Measurements from ENCODE around the gene TMEM41A.

TMEM41A gene

DNA sequence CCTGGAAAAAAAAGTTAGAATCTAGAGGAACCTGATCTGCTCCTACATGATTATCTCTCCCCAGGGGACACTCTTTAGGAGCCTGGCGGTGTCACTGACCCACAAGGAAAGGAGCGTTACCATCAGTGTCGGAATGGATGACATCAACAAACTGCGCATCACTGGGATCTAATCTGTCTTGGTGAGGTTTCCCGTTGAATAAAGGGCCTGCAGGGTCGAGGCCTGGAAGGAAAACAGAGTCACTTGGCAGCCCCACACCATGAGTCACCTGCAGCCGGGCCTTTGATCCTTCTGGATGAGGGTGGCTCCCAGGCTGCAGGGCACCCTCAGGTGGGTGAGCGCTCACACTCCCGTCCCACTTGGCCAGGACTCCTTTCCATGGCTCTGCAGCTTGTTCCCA lies 28.5 kb upstream of the TMEM41A start:
- no peak for TF ChIP-seq RAD21 (IDR thresholded peaks at IDR 0.05; ENCODE audit: low read depth)
- 0 out of 2 replicates have a peak, but pooled peaks have one; percentile 8 for TF ChIP-seq TCF12 (IDR thresholded peaks at IDR 0.05; ENCODE audit: low read depth)
- TF ChIP-seq, protein P1, sequence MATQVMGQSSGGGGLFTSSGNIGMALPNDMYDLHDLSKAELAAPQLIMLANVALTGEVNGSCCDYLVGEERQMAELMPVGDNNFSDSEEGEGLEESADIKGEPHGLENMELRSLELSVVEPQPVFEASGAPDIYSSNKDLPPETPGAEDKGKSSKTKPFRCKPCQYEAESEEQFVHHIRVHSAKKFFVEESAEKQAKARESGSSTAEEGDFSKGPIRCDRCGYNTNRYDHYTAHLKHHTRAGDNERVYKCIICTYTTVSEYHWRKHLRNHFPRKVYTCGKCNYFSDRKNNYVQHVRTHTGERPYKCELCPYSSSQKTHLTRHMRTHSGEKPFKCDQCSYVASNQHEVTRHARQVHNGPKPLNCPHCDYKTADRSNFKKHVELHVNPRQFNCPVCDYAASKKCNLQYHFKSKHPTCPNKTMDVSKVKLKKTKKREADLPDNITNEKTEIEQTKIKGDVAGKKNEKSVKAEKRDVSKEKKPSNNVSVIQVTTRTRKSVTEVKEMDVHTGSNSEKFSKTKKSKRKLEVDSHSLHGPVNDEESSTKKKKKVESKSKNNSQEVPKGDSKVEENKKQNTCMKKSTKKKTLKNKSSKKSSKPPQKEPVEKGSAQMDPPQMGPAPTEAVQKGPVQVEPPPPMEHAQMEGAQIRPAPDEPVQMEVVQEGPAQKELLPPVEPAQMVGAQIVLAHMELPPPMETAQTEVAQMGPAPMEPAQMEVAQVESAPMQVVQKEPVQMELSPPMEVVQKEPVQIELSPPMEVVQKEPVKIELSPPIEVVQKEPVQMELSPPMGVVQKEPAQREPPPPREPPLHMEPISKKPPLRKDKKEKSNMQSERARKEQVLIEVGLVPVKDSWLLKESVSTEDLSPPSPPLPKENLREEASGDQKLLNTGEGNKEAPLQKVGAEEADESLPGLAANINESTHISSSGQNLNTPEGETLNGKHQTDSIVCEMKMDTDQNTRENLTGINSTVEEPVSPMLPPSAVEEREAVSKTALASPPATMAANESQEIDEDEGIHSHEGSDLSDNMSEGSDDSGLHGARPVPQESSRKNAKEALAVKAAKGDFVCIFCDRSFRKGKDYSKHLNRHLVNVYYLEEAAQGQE (IDR thresholded peaks at IDR 0.05; ENCODE audit: low read depth) = no peak
- no peak for TF ChIP-seq FOXM1 (IDR thresholded peaks at IDR 0.05; ENCODE audit: borderline replicate concordance, low read depth)

DNA sequence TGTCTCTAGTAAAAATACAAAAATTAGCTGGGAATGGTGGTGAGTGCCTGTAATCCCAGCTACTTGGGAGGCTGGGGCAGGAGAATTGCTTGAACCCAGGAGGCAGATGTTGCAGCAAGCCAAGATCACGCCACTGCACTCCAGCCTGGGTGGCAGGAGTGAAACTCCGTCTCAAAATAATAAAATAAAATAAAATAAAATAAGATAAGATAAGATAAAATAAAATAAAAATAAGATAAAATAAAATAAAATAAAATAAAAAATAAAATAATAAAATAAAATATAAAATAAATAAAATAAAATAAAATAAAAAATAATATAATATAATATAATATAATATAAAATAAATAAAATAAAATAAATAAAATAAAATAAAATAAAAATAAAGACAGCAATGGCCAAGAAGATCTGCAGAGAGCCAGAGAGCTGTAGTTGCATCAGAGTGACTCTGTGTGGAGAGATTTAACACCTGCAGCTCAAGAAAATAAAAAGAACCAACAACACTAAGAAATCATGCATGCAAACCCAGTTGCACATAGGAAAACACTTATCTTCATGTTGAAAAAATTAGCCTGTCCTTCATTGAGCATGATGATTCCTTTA lies 27.6 kb upstream of the TMEM41A start:
- TF ChIP-seq EGR1 (IDR thresholded peaks at IDR 0.05) (no peak), NFIC (IDR thresholded peaks at IDR 0.05) (no peak), EP300 (IDR thresholded peaks at IDR 0.05; ENCODE audit: borderline replicate concordance) (no peak), TAF1 (IDR thresholded peaks at IDR 0.05; ENCODE audit: low read depth) (no peak), ZBTB7A (IDR thresholded peaks at IDR 0.05; ENCODE audit: low read depth) (no peak), RAD21 (IDR thresholded peaks at IDR 0.05; ENCODE audit: low read depth) (no peak), TCF12 (IDR thresholded peaks at IDR 0.05; ENCODE audit: low read depth) (no peak), TEAD4 (IDR thresholded peaks at IDR 0.05) (no peak), FOXM1 (IDR thresholded peaks at IDR 0.05; ENCODE audit: borderline replicate concordance, low read depth) (no peak), CEBPB (IDR thresholded peaks at IDR 0.05) (no peak), CREB1 (IDR thresholded peaks at IDR 0.05; ENCODE audit: low read depth) (no peak), YY1 (IDR thresholded peaks at IDR 0.05; ENCODE audit: low read depth) (no peak)
- TF ChIP-seq, protein P1 (IDR thresholded peaks at IDR 0.05; ENCODE audit: low read depth) = no peak
- TF ChIP-seq, protein P2, sequence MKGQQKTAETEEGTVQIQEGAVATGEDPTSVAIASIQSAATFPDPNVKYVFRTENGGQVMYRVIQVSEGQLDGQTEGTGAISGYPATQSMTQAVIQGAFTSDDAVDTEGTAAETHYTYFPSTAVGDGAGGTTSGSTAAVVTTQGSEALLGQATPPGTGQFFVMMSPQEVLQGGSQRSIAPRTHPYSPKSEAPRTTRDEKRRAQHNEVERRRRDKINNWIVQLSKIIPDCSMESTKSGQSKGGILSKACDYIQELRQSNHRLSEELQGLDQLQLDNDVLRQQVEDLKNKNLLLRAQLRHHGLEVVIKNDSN (IDR thresholded peaks at IDR 0.05) = no peak
- TF ChIP-seq, protein P3, sequence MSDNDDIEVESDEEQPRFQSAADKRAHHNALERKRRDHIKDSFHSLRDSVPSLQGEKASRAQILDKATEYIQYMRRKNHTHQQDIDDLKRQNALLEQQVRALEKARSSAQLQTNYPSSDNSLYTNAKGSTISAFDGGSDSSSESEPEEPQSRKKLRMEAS (IDR thresholded peaks at IDR 0.05) = no peak

DNA sequence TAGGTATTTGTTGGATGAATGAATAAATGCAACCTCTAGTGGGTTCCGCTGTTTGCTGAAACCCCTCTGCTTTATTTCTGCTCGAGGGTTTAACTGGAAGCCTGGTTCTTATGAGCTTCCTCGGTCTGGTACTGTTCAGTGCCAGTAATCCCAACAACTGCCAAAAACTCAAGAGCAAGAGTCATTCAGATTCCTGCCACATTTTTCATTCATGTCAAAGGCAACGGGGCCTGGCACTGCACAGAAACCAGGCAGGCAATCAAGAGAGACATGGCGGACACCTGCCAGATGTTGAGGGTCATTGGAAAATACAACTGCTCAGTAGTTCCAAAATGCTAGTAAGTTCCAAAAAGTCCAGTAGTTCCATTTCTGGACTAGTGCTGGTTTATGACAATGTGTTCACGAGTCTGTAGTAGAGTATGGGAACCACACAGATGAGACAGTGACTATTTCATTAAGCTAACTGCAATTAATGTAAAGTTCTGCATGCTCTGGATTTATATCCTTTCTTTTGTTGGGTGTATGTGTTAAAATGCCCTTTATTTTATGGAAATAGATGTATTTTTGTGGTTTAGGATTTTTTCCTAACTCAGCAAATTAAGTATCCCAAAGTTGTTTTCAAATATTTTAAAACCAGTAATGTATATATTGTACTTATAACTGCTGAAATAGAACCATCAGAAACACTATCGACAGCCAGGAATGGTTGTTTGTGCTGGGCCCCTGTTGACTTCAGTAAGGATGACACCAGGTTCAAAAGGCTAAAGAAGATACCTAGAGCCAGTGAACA lies 22.7 kb upstream of the TMEM41A start:
- TF ChIP-seq, protein P2 (IDR thresholded peaks at IDR 0.05) = no peak
- no peak for TF ChIP-seq CEBPB (IDR thresholded peaks at IDR 0.05)
- no peak for TF ChIP-seq CREB1 (IDR thresholded peaks at IDR 0.05; ENCODE audit: low read depth)
- TF ChIP-seq NFIC (IDR thresholded peaks at IDR 0.05) = no peak
- TF ChIP-seq TEAD4 (IDR thresholded peaks at IDR 0.05) = no peak
- no peak for TF ChIP-seq YY1 (IDR thresholded peaks at IDR 0.05; ENCODE audit: low read depth)
- no peak for TF ChIP-seq RAD21 (IDR thresholded peaks at IDR 0.05; ENCODE audit: low read depth)
- no peak for TF ChIP-seq FOXM1 (IDR thresholded peaks at IDR 0.05; ENCODE audit: borderline replicate concordance, low read depth)
- TF ChIP-seq ZBTB7A (IDR thresholded peaks at IDR 0.05; ENCODE audit: low read depth) = no peak
- no peak for TF ChIP-seq EGR1 (IDR thresholded peaks at IDR 0.05)
- TF ChIP-seq TAF1 (IDR thresholded peaks at IDR 0.05; ENCODE audit: low read depth) = no peak
- no peak for TF ChIP-seq EP300 (IDR thresholded peaks at IDR 0.05; ENCODE audit: borderline replicate concordance)
- TF ChIP-seq, protein P3 (IDR thresholded peaks at IDR 0.05) = no peak
- no peak for TF ChIP-seq TCF12 (IDR thresholded peaks at IDR 0.05; ENCODE audit: low read depth)
- TF ChIP-seq, protein P1 (IDR thresholded peaks at IDR 0.05; ENCODE audit: low read depth) = no peak

DNA sequence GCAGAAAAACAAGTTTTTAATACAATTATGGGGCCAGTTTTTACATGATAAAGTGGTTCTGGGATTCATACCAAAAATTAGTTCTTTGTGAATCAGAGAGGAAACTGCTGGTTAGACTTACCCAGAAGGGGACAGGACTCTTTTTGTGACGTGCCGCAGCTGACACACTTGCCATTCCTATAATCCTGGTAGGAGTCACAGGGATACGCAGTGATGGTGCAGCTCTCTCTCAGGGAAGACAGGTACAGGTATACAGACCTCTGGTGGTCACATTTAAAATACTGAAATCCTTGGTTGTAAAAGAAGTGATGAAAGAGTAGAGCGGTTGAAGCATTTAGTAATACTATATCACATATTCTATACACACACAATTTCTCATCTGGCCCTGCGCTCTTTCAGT lies 20.2 kb upstream of the TMEM41A start:
- TF ChIP-seq, protein P2 (IDR thresholded peaks at IDR 0.05) = no peak
- TF ChIP-seq RAD21 (IDR thresholded peaks at IDR 0.05; ENCODE audit: low read depth) (no peak), EP300 (IDR thresholded peaks at IDR 0.05; ENCODE audit: borderline replicate concordance) (no peak), YY1 (IDR thresholded peaks at IDR 0.05; ENCODE audit: low read depth) (no peak), TEAD4 (IDR thresholded peaks at IDR 0.05) (no peak), EGR1 (IDR thresholded peaks at IDR 0.05) (no peak), FOXM1 (IDR thresholded peaks at IDR 0.05; ENCODE audit: borderline replicate concordance, low read depth) (no peak), NFIC (IDR thresholded peaks at IDR 0.05) (no peak), CEBPB (IDR thresholded peaks at IDR 0.05) (no peak), TAF1 (IDR thresholded peaks at IDR 0.05; ENCODE audit: low read depth) (no peak), ZBTB7A (IDR thresholded peaks at IDR 0.05; ENCODE audit: low read depth) (no peak), TCF12 (IDR thresholded peaks at IDR 0.05; ENCODE audit: low read depth) (no peak), CREB1 (IDR thresholded peaks at IDR 0.05; ENCODE audit: low read depth) (no peak)
- TF ChIP-seq, protein P3 (IDR thresholded peaks at IDR 0.05) = no peak
- TF ChIP-seq, protein P1 (IDR thresholded peaks at IDR 0.05; ENCODE audit: low read depth) = no peak
